ENCODE results near the gene TAS2R19.

DNA sequence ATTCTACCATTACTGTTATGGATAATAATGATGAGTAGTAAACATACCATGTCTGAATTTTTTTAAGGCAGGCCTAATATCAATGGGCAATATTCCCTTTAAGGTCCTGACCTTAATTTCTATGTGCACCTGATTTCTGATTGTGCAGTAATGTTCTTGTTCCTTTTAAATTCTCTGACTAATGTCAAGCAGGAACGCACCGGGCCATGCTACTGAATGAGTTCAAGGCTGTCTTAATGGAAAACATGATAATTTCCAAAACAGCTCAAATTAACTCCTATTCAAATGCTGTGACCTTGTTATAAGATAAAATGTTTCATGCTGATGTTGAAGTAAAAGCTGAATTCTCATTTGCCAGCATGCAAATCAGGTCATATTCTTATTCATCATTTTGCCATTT, 32.9 kb upstream of the TAS2R19 start:
- TF ChIP-seq, protein P1, sequence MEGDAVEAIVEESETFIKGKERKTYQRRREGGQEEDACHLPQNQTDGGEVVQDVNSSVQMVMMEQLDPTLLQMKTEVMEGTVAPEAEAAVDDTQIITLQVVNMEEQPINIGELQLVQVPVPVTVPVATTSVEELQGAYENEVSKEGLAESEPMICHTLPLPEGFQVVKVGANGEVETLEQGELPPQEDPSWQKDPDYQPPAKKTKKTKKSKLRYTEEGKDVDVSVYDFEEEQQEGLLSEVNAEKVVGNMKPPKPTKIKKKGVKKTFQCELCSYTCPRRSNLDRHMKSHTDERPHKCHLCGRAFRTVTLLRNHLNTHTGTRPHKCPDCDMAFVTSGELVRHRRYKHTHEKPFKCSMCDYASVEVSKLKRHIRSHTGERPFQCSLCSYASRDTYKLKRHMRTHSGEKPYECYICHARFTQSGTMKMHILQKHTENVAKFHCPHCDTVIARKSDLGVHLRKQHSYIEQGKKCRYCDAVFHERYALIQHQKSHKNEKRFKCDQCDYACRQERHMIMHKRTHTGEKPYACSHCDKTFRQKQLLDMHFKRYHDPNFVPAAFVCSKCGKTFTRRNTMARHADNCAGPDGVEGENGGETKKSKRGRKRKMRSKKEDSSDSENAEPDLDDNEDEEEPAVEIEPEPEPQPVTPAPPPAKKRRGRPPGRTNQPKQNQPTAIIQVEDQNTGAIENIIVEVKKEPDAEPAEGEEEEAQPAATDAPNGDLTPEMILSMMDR (IDR thresholded peaks at IDR 0.05; ENCODE audit: poor library complexity, severe bottlenecking), result no peak
- TF ChIP-seq SMC3 (conservative IDR thresholded peaks at IDR 0.05; ENCODE audit: poor library complexity), result no peak
- no peak for TF ChIP-seq EZH2 (IDR thresholded peaks at IDR 0.05; ENCODE audit: borderline replicate concordance, insufficient read depth, low read length, poor library complexity, severe bottlenecking)
- no peak for TF ChIP-seq TAF1 (IDR thresholded peaks at IDR 0.05; ENCODE audit: low read depth)
- TF ChIP-seq RAD21 (conservative IDR thresholded peaks at IDR 0.05), result no peak
- TF ChIP-seq POLR2AphosphoS5 (IDR thresholded peaks at IDR 0.05), result no peak
- TF ChIP-seq, protein P2, sequence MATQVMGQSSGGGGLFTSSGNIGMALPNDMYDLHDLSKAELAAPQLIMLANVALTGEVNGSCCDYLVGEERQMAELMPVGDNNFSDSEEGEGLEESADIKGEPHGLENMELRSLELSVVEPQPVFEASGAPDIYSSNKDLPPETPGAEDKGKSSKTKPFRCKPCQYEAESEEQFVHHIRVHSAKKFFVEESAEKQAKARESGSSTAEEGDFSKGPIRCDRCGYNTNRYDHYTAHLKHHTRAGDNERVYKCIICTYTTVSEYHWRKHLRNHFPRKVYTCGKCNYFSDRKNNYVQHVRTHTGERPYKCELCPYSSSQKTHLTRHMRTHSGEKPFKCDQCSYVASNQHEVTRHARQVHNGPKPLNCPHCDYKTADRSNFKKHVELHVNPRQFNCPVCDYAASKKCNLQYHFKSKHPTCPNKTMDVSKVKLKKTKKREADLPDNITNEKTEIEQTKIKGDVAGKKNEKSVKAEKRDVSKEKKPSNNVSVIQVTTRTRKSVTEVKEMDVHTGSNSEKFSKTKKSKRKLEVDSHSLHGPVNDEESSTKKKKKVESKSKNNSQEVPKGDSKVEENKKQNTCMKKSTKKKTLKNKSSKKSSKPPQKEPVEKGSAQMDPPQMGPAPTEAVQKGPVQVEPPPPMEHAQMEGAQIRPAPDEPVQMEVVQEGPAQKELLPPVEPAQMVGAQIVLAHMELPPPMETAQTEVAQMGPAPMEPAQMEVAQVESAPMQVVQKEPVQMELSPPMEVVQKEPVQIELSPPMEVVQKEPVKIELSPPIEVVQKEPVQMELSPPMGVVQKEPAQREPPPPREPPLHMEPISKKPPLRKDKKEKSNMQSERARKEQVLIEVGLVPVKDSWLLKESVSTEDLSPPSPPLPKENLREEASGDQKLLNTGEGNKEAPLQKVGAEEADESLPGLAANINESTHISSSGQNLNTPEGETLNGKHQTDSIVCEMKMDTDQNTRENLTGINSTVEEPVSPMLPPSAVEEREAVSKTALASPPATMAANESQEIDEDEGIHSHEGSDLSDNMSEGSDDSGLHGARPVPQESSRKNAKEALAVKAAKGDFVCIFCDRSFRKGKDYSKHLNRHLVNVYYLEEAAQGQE (IDR thresholded peaks at IDR 0.05; ENCODE audit: borderline replicate concordance), result no peak
- no peak for TF ChIP-seq EP300 (conservative IDR thresholded peaks at IDR 0.05; ENCODE audit: poor library complexity, severe bottlenecking)
